Measurements from ENCODE around the gene UST. TPM values are rescaled to one million over a fixed set of nuclear protein-coding genes. Genes with fewer than 3 reads are reported as not detected.

UST gene
- total RNA-seq, 2 donors from 2014 or later = 15.3 to 16.3 TPM

DNA sequence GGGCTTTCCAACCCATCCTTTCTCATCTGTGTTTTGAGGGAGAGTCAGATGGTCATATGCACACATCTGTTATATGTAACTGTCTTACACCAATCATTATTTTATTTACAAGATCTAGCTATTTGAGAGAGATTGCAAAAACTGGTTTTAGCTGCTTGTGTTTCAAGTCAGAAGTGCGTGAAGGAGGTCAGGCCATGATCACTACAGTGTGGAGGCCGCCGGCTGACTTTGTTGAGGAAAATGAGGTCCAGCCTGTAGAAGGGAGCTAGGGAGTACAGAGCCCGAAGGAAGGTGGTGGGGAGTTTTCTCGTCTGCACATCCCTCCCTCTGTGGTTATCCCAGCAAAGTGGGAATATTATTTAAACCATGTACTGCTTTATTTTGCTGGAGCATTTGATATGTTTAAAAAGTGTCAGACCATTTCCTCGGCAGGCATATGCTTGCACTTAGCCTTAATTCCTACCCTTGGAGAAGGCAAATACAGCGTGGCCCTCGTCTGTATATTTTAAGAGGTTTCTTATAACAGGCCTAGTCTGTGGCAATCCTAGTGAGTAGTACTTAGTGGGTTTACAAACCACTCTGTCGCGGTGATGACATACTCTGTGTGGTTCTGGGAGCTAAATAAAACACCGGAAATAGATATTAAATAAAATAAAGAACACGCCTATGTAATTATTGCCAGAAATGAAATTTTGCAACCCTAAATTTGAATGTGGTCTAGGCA is 95.6 kb downstream of the UST start:
- Mint-ChIP-seq H3K4me1 (peaks cover 18% of the 10 kb centered on the region), H3K27me3 (ENCODE audit: insufficient read depth) (no peaks in the 10 kb centered on the region), H3K27ac (peak overlapping the region; percentile 28), H3K4me3 (no peak overlapping the region), H3K9me3 (peaks cover 2% of the 10 kb centered on the region), H3K36me3 (ENCODE audit: low read depth) (peaks cover 3% of the 10 kb centered on the region)
- WGBS, 2 experiments (ENCODE audit: insufficient coverage in 1 of 2, insufficient read length in 1 of 2) = 95% methylated on average over 9 to 12 of the region's 12 CpGs
- Histone ChIP-seq H3K9ac (ENCODE audit: extremely low read depth, low read length, poor library complexity, severe bottlenecking) (no peak overlapping the region), H3K4me1 (ENCODE audit: control insufficient read depth, insufficient read depth, low read length) (no peaks in the 10 kb centered on the region), H3K27ac (ENCODE audit: low read depth, low read length) (no peak overlapping the region), H3K27me3 (ENCODE audit: control insufficient read depth, insufficient read depth, low read length, poor library complexity, severe bottlenecking) (no peaks in the 10 kb centered on the region), H3K9me3 (ENCODE audit: control insufficient read depth, low read length) (no peaks in the 10 kb centered on the region), H3K4me3 (ENCODE audit: low read length) (no peak overlapping the region), H3K36me3 (ENCODE audit: control insufficient read depth, insufficient read depth, low read length) (no peaks in the 10 kb centered on the region)
- no peak for DNase-seq
- TF ChIP-seq, protein P1, sequence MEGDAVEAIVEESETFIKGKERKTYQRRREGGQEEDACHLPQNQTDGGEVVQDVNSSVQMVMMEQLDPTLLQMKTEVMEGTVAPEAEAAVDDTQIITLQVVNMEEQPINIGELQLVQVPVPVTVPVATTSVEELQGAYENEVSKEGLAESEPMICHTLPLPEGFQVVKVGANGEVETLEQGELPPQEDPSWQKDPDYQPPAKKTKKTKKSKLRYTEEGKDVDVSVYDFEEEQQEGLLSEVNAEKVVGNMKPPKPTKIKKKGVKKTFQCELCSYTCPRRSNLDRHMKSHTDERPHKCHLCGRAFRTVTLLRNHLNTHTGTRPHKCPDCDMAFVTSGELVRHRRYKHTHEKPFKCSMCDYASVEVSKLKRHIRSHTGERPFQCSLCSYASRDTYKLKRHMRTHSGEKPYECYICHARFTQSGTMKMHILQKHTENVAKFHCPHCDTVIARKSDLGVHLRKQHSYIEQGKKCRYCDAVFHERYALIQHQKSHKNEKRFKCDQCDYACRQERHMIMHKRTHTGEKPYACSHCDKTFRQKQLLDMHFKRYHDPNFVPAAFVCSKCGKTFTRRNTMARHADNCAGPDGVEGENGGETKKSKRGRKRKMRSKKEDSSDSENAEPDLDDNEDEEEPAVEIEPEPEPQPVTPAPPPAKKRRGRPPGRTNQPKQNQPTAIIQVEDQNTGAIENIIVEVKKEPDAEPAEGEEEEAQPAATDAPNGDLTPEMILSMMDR (conservative IDR thresholded peaks at IDR 0.05) = no peak

DNA sequence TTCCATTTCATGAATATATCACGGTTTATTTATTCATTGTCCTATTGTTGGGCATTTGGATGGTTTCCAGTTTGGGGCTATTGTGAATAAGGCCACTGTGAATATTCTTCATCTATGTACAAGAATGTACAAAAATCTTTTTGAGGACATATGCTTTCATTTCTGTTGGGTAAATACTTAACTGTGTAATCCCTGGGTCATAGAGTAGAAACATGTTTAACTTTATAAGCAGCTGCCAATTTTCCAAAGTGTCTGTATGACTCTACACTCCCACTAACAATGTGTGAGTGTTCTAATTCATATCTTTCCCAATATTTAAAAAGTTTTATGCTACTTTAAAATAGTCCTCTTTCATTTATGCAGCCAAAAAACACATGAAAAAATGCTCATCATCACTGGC is 98.6 kb downstream of the UST start:
- H3K27ac Mint-ChIP-seq = no peak overlapping the region
- no peaks in the 10 kb centered on the region for H3K27me3 Mint-ChIP-seq (ENCODE audit: insufficient read depth)
- Histone ChIP-seq H3K36me3 (ENCODE audit: control insufficient read depth, insufficient read depth, low read length) (no peaks in the 10 kb centered on the region), H3K4me3 (ENCODE audit: low read length) (no peak overlapping the region), H3K9ac (ENCODE audit: extremely low read depth, low read length, poor library complexity, severe bottlenecking) (no peak overlapping the region), H3K9me3 (ENCODE audit: control insufficient read depth, low read length) (no peaks in the 10 kb centered on the region), H3K4me1 (ENCODE audit: control insufficient read depth, insufficient read depth, low read length) (no peaks in the 10 kb centered on the region), H3K27me3 (ENCODE audit: control insufficient read depth, insufficient read depth, low read length, poor library complexity, severe bottlenecking) (no peaks in the 10 kb centered on the region), H3K27ac (ENCODE audit: low read depth, low read length) (no peak overlapping the region)
- TF ChIP-seq, protein P1 (conservative IDR thresholded peaks at IDR 0.05) = no peak
- H3K36me3 Mint-ChIP-seq (ENCODE audit: low read depth) = peaks cover 3% of the 10 kb centered on the region
- H3K4me3 Mint-ChIP-seq = no peak overlapping the region
- H3K4me1 Mint-ChIP-seq = peaks cover 4% of the 10 kb centered on the region
- peaks cover 2% of the 10 kb centered on the region for H3K9me3 Mint-ChIP-seq
- 78 to 100% methylated on average over 1 of the region's 1 CpG for WGBS, 2 experiments (ENCODE audit: insufficient coverage in 1 of 2, insufficient read length in 1 of 2)
- no peak for DNase-seq

DNA sequence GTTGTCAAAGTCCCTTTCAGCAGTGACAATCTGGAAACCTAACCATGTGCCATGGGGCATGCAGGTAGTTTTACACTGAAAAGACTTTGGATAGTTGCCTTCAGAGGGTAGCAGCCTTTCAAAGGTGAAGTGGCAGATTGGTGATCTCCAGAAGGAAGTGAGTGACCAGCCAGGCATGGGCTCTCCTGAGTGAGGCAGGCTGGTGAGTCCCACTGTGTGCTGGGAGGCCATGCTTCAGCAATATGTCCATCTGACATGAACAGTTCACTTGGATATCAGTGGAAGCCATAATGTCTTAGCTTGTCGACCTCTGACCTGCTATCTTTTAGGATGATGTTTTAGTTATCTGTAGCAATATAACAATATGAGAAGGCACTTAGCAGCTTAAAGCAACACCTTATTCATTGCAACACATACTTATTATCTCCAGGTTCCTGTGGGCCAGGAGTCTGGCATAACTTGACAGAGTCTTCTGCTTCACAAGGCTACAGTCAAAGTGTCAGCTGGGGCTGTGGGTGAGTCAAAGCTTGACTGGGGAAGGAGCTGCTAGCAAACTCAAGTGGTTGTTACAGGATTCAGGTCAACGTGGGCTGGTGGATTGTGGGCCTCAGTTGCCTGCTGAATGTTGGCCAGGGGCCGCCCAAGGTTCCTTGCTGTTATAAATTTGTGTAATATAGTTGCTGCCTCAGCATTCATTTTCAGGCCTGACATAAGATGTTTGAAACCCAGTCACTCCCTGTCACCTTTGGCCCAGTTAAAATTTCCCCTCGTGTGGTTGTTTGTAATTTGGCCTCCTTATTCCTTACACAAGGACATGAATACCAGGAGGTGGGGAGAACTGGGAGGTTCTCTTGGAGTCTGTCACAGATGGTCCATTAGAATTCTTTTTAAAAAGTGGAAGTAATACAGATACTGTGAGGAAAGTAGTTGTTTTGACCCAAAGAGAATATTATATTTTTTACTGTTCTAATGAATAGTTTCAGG is 100.2 kb downstream of the UST start:
- WGBS, 2 experiments (ENCODE audit: insufficient coverage in 1 of 2, insufficient read length in 1 of 2) = 96 to 100% methylated on average over 1 to 4 of the region's 4 CpGs
- Mint-ChIP-seq H3K4me1 (peaks cover 13% of the 10 kb centered on the region), H3K27ac (no peak overlapping the region), H3K27me3 (ENCODE audit: insufficient read depth) (no peaks in the 10 kb centered on the region), H3K4me3 (no peak overlapping the region), H3K9me3 (peaks cover 2% of the 10 kb centered on the region), H3K36me3 (ENCODE audit: low read depth) (peaks cover 3% of the 10 kb centered on the region)
- TF ChIP-seq, protein P1 (conservative IDR thresholded peaks at IDR 0.05) = no peak
- H3K4me1 ChIP-seq (ENCODE audit: control insufficient read depth, insufficient read depth, low read length) = no peaks in the 10 kb centered on the region
- no peak overlapping the region for H3K4me3 ChIP-seq (ENCODE audit: low read length)
- H3K27me3 ChIP-seq (ENCODE audit: control insufficient read depth, insufficient read depth, low read length, poor library complexity, severe bottlenecking) = no peaks in the 10 kb centered on the region
- no peak overlapping the region for H3K27ac ChIP-seq (ENCODE audit: low read depth, low read length)
- H3K36me3 ChIP-seq (ENCODE audit: control insufficient read depth, insufficient read depth, low read length) = no peaks in the 10 kb centered on the region
- DNase-seq = no peak
- no peaks in the 10 kb centered on the region for H3K9me3 ChIP-seq (ENCODE audit: control insufficient read depth, low read length)
- no peak overlapping the region for H3K9ac ChIP-seq (ENCODE audit: extremely low read depth, low read length, poor library complexity, severe bottlenecking)
